Progenitor cell of endocrine pancreas (in vitro differentiated cells): ENCODE results near the gene RAB3GAP1. TPM values are rescaled to one million over a fixed set of nuclear protein-coding genes. Genes with fewer than 3 reads are reported as not detected.
"Not testable (repeated sequence)": the region's sequence is repeated elsewhere in the genome, so short reads cannot be mapped to it uniquely, and the experiment has no call there.

Source experiments
- DNase-seq: peaks from one replicate; pipeline ENCODE4 v3.0.0; 2021; ENCODE audit warnings: low spot score; ENCODE audit not compliant: unreplicated experiment
- H3K27ac Mint-ChIP-seq: 2 replicates; pipeline ENCODE4 v1.8.0; 2021; ENCODE audit warnings: mild to moderate bottlenecking, moderate library complexity, mixed read lengths
- H3K27me3 Mint-ChIP-seq: 2 replicates; pipeline ENCODE4 v1.8.0; 2021; ENCODE audit warnings: mixed read lengths
- H3K36me3 Mint-ChIP-seq: 2 replicates; pipeline ENCODE4 v1.8.0; 2022; ENCODE audit warnings: mixed read lengths; ENCODE audit not compliant: insufficient read depth
- H3K4me1 Mint-ChIP-seq: 2 replicates; pipeline ENCODE4 v1.8.0; 2021; ENCODE audit warnings: low read depth, mixed read lengths
- H3K4me3 Mint-ChIP-seq: 2 replicates; pipeline ENCODE4 v1.8.0; 2021; ENCODE audit warnings: low read depth, mild to moderate bottlenecking, moderate library complexity, mixed read lengths
- H3K9me3 Mint-ChIP-seq: 2 replicates; pipeline ENCODE4 v1.8.0; 2021; ENCODE audit warnings: low read depth, mixed read lengths
- CTCF ChIP-seq: fragments of 200-600 bp; sonication (generic); IDR thresholded peaks from one replicate; pipeline ENCODE4 v1.5.0; 2021; ENCODE audit warnings: antibody characterized with exemption, mild to moderate bottlenecking; ENCODE audit not compliant: unreplicated experiment
- total RNA-seq: library from RNA; stranded (reverse); gene quantifications from 2 replicates; pipeline ENCODE4 v1.2.1, GENCODE V29; 2021

Gene RAB3GAP1
- total RNA-seq, 1 donor from 2014 or later, result 33.7 TPM

- TF ChIP-seq CTCF, result no peak
- peaks cover 3% of the 10 kb centered on the region for H3K9me3 Mint-ChIP-seq
- no peaks in the 10 kb centered on the region for H3K36me3 Mint-ChIP-seq
- H3K4me3 Mint-ChIP-seq, result no peak overlapping the region
- H3K4me1 Mint-ChIP-seq, result peaks cover 10% of the 10 kb centered on the region
- H3K27me3 Mint-ChIP-seq, result no peaks in the 10 kb centered on the region
- H3K27ac Mint-ChIP-seq, result no peak overlapping the region
- DNase-seq, result no peak
These were observed 22.5 kb upstream of the RAB3GAP1 start for GRCh38 chr2:135029481-135030134.

GRCh38 chr2:135030826-135031225, 21.3 kb upstream of the RAB3GAP1 start:
- Mint-ChIP-seq H3K27ac (no peak overlapping the region), H3K9me3 (peaks cover 3% of the 10 kb centered on the region), H3K27me3 (no peaks in the 10 kb centered on the region), H3K36me3 (no peaks in the 10 kb centered on the region), H3K4me1 (peaks cover 10% of the 10 kb centered on the region), H3K4me3 (no peak overlapping the region)
- TF ChIP-seq CTCF, result no peak
- DNase-seq, result peak; percentile 14

- not testable (repeated sequence) for H3K27me3 Mint-ChIP-seq, H3K4me1 Mint-ChIP-seq, H3K9me3 Mint-ChIP-seq, H3K4me3 Mint-ChIP-seq, H3K36me3 Mint-ChIP-seq, DNase-seq, H3K27ac Mint-ChIP-seq
These were observed 18.9 kb upstream of the RAB3GAP1 start for GRCh38 chr2:135033216-135033615.

- TF ChIP-seq CTCF, result no peak
- Mint-ChIP-seq H3K9me3 (no peaks in the 10 kb centered on the region), H3K27me3 (no peaks in the 10 kb centered on the region), H3K4me3 (no peak overlapping the region), H3K4me1 (no peaks in the 10 kb centered on the region), H3K36me3 (no peaks in the 10 kb centered on the region), H3K27ac (no peak overlapping the region)
- DNase-seq, result no peak
These were observed 14.3 kb upstream of the RAB3GAP1 start for GRCh38 chr2:135037831-135038230.

- Mint-ChIP-seq H3K27me3 (no peaks in the 10 kb centered on the region), H3K36me3 (no peaks in the 10 kb centered on the region), H3K9me3 (no peaks in the 10 kb centered on the region), H3K27ac (no peak overlapping the region), H3K4me1 (peaks cover 12% of the 10 kb centered on the region), H3K4me3 (no peak overlapping the region)
- no peak for DNase-seq
- peak; percentile 39 for TF ChIP-seq CTCF
These were observed 8.7 kb upstream of the RAB3GAP1 start for GRCh38 chr2:135043345-135043744.

GRCh38 chr2:135047300-135047699, 4.8 kb upstream of the RAB3GAP1 start, which contains the start of gene MAP3K19:
Gene MAP3K19 (minus strand): TSS chr2:135047447. CDS start chr2:135024647, 22,800 bp downstream.
- Mint-ChIP-seq H3K27me3 (no peaks in the 10 kb centered on the region), H3K27ac (peak within 1 kb of the TSS; percentile 91), H3K4me3 (no peak within 1 kb of the TSS), H3K36me3 (no peaks in the 10 kb centered on the region), H3K4me1 (peaks cover 27% of the 10 kb centered on the region), H3K9me3 (no peaks in the 10 kb centered on the region)
- DNase-seq, result no peak
- TF ChIP-seq CTCF, result no peak
